Left renal cortex interstitium (tissue), 4 donors: ENCODE data around the gene RMND5B. TPM values are rescaled to one million over a fixed set of nuclear protein-coding genes. Genes with fewer than 3 reads are reported as not detected.

ENCODE experiments used
- DNase-seq, 4 donors: peaks; one replicate each; pipeline ENCODE4 v3.0.0-alpha.2; 2013; ENCODE audit warnings: low read depth in 4 of 4, low spot score in 2 of 4, missing footprints in 1 of 4
- polyA plus RNA-seq, 4 donors: library from polyadenylated mRNA; unstranded; fragments of 120-200 nt; gene quantifications; one replicate each; pipeline ENCODE4 v1.2.1, GENCODE V29; 2013; ENCODE audit not compliant: insufficient read length in 4 of 4

RMND5B gene
- polyA plus RNA-seq, 4 donors: 30.8 to 39.6 (median 34.7) TPM

DNA sequence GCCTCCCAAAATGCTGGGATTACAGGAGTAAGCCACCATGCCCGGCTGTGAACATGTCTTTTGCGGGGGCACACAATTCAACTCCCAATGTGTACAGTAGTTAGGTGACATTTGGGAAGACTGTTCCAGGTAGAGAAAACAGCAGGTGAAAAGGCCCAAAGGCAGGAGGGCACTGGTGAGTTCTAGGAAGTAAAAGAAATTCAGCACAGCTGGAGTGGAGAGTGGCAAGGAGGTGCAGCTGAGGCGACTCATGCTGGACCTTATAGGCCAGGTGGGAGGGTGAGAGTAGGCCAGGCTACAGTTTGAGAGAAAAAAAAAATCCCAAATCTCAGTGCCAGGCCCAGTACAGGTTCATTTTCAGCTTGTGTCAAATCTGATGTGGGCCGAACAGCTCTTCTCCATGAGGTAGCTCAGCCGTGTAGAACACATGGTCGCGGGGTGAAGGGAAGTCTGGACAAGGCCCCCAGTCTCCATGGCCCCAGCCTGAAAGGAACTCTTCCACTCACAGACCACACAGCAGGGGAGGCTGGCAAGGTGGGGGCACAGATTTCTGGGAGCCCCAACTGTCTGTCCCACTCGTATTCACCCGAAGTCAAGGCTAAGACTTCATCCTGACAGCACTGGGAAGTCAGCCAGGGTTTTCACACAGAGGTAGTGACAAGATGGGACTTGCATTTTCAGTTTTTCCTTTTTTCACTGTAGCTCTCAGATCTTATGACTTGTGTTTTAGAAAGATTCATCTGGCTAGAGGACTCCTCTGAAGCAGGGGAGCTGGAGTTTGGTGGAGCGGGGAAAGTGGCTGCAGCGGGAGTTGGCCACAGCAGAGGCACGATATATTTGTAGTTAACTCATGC lies 69.0 kb downstream of the RMND5B start:
- no peak for DNase-seq

Other genes starting within 250 kb of the RMND5B start
- gene PROP1, start 134.8 kb upstream of the RMND5B start, polyA plus RNA-seq: under 1 TPM in 2 of 4 donors, not detected in 2; 0.10 to 0.11 TPM
- 1 to 10 TPM; 4.1 to 5.8 (median 4.9) TPM for gene N4BP3, start 17.5 kb upstream of the RMND5B start, polyA plus RNA-seq
- 100 to 1,000 TPM in 3 of 4 donors, 10 to 100 TPM in 1; 98.0 to 144 (median 110) TPM for gene NHP2, start 22.9 kb downstream of the RMND5B start, polyA plus RNA-seq
- under 1 TPM in 2 of 4 donors, not detected in 2; 0.06 TPM for gene GMCL2, start 56.4 kb downstream of the RMND5B start, polyA plus RNA-seq
- gene HNRNPAB, start 73.5 kb downstream of the RMND5B start, polyA plus RNA-seq: 100 to 1,000 TPM; 141 to 179 (median 147) TPM
- gene PHYKPL, start 101.8 kb downstream of the RMND5B start, polyA plus RNA-seq: 100 to 1,000 TPM in 2 of 4 donors, 10 to 100 TPM in 2; 52.0 to 135 (median 93.7) TPM